Smooth muscle cell (in vitro differentiated cells): ENCODE results near the gene HSPA13. TPM values are rescaled to one million over a fixed set of nuclear protein-coding genes. Genes with fewer than 3 reads are reported as not detected.

ENCODE experiments used
- DNase-seq: peaks from one replicate; lab custom pipeline; 2025; ENCODE audit not compliant: unreplicated experiment; lab: John Stamatoyannopoulos, UW
- H2AFZ ChIP-seq: fragments of 200-600 bp; sonication (generic); 2 replicates; pipeline ENCODE4 v1.6.0; 2016; ENCODE audit warnings: antibody characterized with exemption, low read depth, mild to moderate bottlenecking
- H3F3A ChIP-seq: fragments of 200-600 bp; sonication (generic); 2 replicates; pipeline ENCODE4 v1.6.0; 2017; ENCODE audit warnings: antibody characterized with exemption, low read depth
- H3K27ac ChIP-seq: fragments of 200-600 bp; sonication (generic); 2 replicates; pipeline ENCODE4 v1.5.1; 2016; ENCODE audit warnings: low read depth, mild to moderate bottlenecking
- H3K27me3 ChIP-seq: fragments of 200-600 bp; sonication (generic); 2 replicates; pipeline ENCODE4 v1.6.1; 2016; ENCODE audit warnings: low read depth, mild to moderate bottlenecking
- H3K36me3 ChIP-seq: fragments of 200-600 bp; sonication (generic); 2 replicates; pipeline ENCODE4 v1.5.1; 2016; ENCODE audit warnings: low read depth
- H3K4me1 ChIP-seq: fragments of 200-600 bp; sonication (generic); 2 replicates; pipeline ENCODE4 v1.5.1; 2016; ENCODE audit warnings: low read depth
- H3K4me2 ChIP-seq: fragments of 200-600 bp; sonication (generic); 2 replicates; pipeline ENCODE4 v1.6.0; 2016; ENCODE audit warnings: mild to moderate bottlenecking
- H3K4me3 ChIP-seq: fragments of 200-600 bp; sonication (generic); 2 replicates; pipeline ENCODE4 v1.5.1; 2016; ENCODE audit warnings: mild to moderate bottlenecking
- H3K79me2 ChIP-seq: fragments of 200-600 bp; sonication (generic); 2 replicates; pipeline ENCODE4 v1.6.0; 2016; ENCODE audit warnings: low read depth, mild to moderate bottlenecking
- H3K9ac ChIP-seq: fragments of 200-600 bp; sonication (generic); 2 replicates; pipeline ENCODE4 v1.6.0; 2016; ENCODE audit warnings: low read depth
- H3K9me3 ChIP-seq: fragments of 200-600 bp; sonication (generic); replicated peaks from 2 replicates; pipeline ENCODE4 v1.5.1; 2016; ENCODE audit warnings: low read depth
- H4K20me1 ChIP-seq: fragments of 200-600 bp; sonication (generic); 2 replicates; pipeline ENCODE4 v1.6.0; 2016; ENCODE audit warnings: low read depth
- CTCF ChIP-seq: fragments of 200-600 bp; sonication (generic); IDR thresholded peaks from 2 replicates; pipeline ENCODE4 v1.5.1; 2017; ENCODE audit warnings: borderline replicate concordance, mild to moderate bottlenecking, antibody characterized with exemption; ENCODE audit not compliant: insufficient read depth, poor library complexity, severe bottlenecking
- WGBS: methylation state at CpG from one replicate; pipeline ENCODE4 v1.1.7; 2016; ENCODE audit warnings: low lambda C conversion rate; 5-methylcytosine and 5-hydroxymethylcytosine counted together
- polyA plus RNA-seq: library from polyadenylated mRNA; unstranded; fragments of >200 nt; fragmentation: Nextera tagmentation; extraction: Ambion mirVana; gene quantifications from 2 replicates; pipeline ENCODE4 v1.2.1, GENCODE V29; 2016
- total RNA-seq: library from RNA; depleted of rRNA; stranded (reverse); fragments of >200 nt; gene quantifications from 2 replicates; pipeline ENCODE4 v1.2.3, GENCODE V29; 2014

The HSPA13 gene
- total and polyA plus RNA-seq, 2 experiments from 2014 or later = 51.9 to 115 TPM

- Histone ChIP-seq H3K36me3 (no peaks in the 10 kb centered on the region), H3K4me3 (no peak overlapping the region), H3F3A (no peaks in the 10 kb centered on the region), H2AFZ (no peak overlapping the region), H3K4me1 (no peaks in the 10 kb centered on the region), H3K4me2 (no peak overlapping the region), H3K27ac (no peak overlapping the region), H3K27me3 (no peaks in the 10 kb centered on the region), H3K79me2 (no peaks in the 10 kb centered on the region), H3K9ac (no peak overlapping the region), H3K9me3 (no peaks in the 10 kb centered on the region), H4K20me1 (no peaks in the 10 kb centered on the region)
- no peak for DNase-seq
- no peak for TF ChIP-seq CTCF
- 78% methylated on average over 2 of the region's 2 CpGs for WGBS
Observed at GRCh38 chr21:14325595-14325994, 57.4 kb downstream of the HSPA13 start.

Other genes with a start within 250 kb of the HSPA13 start
- not detected in 2 replicates for gene LIPI, start 172.2 kb downstream of the HSPA13 start, total RNA-seq
- not detected in 2 replicates for gene LIPI, start 172.2 kb downstream of the HSPA13 start, polyA plus RNA-seq
- gene RBM11, start 167.0 kb downstream of the HSPA13 start, total RNA-seq = 1.9 TPM in 1 of 2 replicates, not detected in the other
- gene RBM11, start 167.0 kb downstream of the HSPA13 start, polyA plus RNA-seq = 1.00 TPM in 1 of 2 replicates, not detected in the other
- 0.13 TPM in 1 of 2 replicates, not detected in the other for gene SAMSN1, start 163.2 kb upstream of the HSPA13 start, total RNA-seq
- not detected in 2 replicates for gene SAMSN1, start 163.2 kb upstream of the HSPA13 start, polyA plus RNA-seq